B cell (primary cell): ENCODE data around the gene KRTAP12-4.

Experiments
- EZH2 ChIP-seq: IDR thresholded peaks from 2 replicates; pipeline ENCODE4 v1.6.1; 2012; ENCODE audit warnings: borderline replicate concordance, low read depth, mild to moderate bottlenecking, moderate library complexity, low read length; ENCODE audit not compliant: insufficient read depth, poor library complexity, severe bottlenecking
- TF ChIP-seq, protein P1 (sequence below): fragments of 200-600 bp; IDR thresholded peaks from one replicate; pipeline ENCODE4 v1.8.0; 2022; ENCODE audit warnings: antibody characterized with exemption, mild to moderate bottlenecking

DNA sequence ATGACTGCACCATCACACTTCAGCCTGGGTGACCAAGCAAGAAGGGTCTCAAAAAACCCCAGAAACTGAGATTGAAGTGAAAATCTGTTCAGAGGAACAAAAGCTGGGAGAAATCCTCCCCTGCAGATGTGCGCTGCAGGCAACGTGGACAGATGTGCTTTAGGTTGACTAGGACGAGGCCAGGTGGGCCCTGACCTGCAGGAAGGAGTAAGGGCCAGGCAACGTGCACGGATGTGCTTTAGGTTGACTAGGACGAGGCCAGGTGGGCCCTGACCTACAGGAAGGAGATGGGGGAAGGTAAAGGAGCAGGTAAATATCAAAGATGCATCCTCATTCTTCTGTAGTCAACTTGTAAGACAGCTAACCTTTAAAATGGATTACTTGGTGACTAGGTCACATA lies 30.0 kb upstream of the KRTAP12-4 start:
- TF ChIP-seq, protein P1, sequence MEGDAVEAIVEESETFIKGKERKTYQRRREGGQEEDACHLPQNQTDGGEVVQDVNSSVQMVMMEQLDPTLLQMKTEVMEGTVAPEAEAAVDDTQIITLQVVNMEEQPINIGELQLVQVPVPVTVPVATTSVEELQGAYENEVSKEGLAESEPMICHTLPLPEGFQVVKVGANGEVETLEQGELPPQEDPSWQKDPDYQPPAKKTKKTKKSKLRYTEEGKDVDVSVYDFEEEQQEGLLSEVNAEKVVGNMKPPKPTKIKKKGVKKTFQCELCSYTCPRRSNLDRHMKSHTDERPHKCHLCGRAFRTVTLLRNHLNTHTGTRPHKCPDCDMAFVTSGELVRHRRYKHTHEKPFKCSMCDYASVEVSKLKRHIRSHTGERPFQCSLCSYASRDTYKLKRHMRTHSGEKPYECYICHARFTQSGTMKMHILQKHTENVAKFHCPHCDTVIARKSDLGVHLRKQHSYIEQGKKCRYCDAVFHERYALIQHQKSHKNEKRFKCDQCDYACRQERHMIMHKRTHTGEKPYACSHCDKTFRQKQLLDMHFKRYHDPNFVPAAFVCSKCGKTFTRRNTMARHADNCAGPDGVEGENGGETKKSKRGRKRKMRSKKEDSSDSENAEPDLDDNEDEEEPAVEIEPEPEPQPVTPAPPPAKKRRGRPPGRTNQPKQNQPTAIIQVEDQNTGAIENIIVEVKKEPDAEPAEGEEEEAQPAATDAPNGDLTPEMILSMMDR: no peak
- no peak for TF ChIP-seq EZH2
